GM12878 (cell line): ENCODE data around the gene MACF1. TPM values are rescaled to one million over a fixed set of nuclear protein-coding genes. Genes with fewer than 3 reads are reported as not detected.

Source experiments
- ATAC-seq: fragments of 200-7000 bp; cut with Tn5 transposase; 3 replicates; pipeline ENCODE4 v1.9.1; 2020; ENCODE audit warnings: mild to moderate bottlenecking, moderate library complexity
- BruUV-seq: library from RNA; stranded (reverse); fragments of 400-500 nt; replicated peaks from 2 replicates; lab custom pipeline; 2021; lab: Mats Ljungman, UMichigan
- CTCF ChIA-PET: fragments of 300-600 bp; sonication (Branson Sonifier 250); formaldehyde crosslinking; extraction: SDS; loops from one replicate; lab custom pipeline; 2021; ENCODE audit warnings: inconsistent platforms; lab: Yijun Ruan, JAX
- POLR2A ChIA-PET: fragments of 350-600 bp; formaldehyde crosslinking; extraction: SDS; loops from one replicate; lab custom pipeline; 2021; ENCODE audit warnings: inconsistent platforms; lab: Charles Lee
- RAD21 ChIA-PET: fragments of 300-600 bp; sonication (Branson Sonifier 250); formaldehyde crosslinking; loops from one replicate; lab custom pipeline; 2023; ENCODE audit warnings: antibody characterized with exemption; ENCODE audit not compliant: unreplicated experiment; lab: Charles Lee
- SMC1A ChIA-PET: fragments of 300-600 bp; sonication (Branson Sonifier 250); formaldehyde crosslinking; loops from one replicate; lab custom pipeline; 2023; ENCODE audit not compliant: unreplicated experiment, uncharacterized antibody; lab: Charles Lee
- DNase-seq: peaks from one replicate; pipeline ENCODE4 v3.0.0-alpha.2; 2011; ENCODE audit warnings: low read depth, low spot score
- FAIRE-seq: peaks from 3 replicates; lab custom pipeline; 2011; peaks lifted over from hg19 to GRCh38; lab: Jason Lieb, UNC
- H2AFZ ChIP-seq: 2 replicates; pipeline ENCODE4 v1.6.0; 2011; ENCODE audit warnings: low read depth, low read length, control low read depth; ENCODE audit not compliant: control insufficient read depth
- H3K27ac ChIP-seq: 2 replicates; pipeline ENCODE4 v1.5.1; 2011; ENCODE audit warnings: control low read depth; ENCODE audit not compliant: control insufficient read depth, insufficient read depth
- H3K27me3 ChIP-seq, 2 experiments: replicated peaks in 1 of 2; 2 replicates each; pipeline versions ENCODE4 v1.6.0 to v1.6.1; 2011; ENCODE audit warnings: low read length in 1 of 2; ENCODE audit not compliant: control insufficient read depth in 2 of 2, insufficient read depth in 2 of 2
- H3K36me3 ChIP-seq, 2 experiments: 2 replicates each; pipeline ENCODE4 v1.5.1; 2011; ENCODE audit warnings: low read length in 1 of 2; ENCODE audit not compliant: control insufficient read depth in 2 of 2, insufficient read depth in 2 of 2
- H3K4me1 ChIP-seq: 2 replicates; pipeline ENCODE4 v1.6.1; 2011; ENCODE audit warnings: mild to moderate bottlenecking, low read length, moderate library complexity, mixed read lengths; ENCODE audit not compliant: control insufficient read depth, insufficient read depth
- H3K4me2 ChIP-seq: 2 replicates; pipeline ENCODE4 v1.6.0; 2011; ENCODE audit warnings: control low read depth; ENCODE audit not compliant: control insufficient read depth, insufficient read depth
- H3K4me3 ChIP-seq: fragments of 200-600 bp; sonication (generic); 2 replicates; pipeline ENCODE4 v1.5.1; 2016
- H3K79me2 ChIP-seq: 2 replicates; pipeline ENCODE4 v1.6.0; 2011; ENCODE audit warnings: low read length; ENCODE audit not compliant: control insufficient read depth, insufficient read depth
- H3K9ac ChIP-seq: 2 replicates; pipeline ENCODE4 v1.8.0; 2011; ENCODE audit warnings: low read length, control low read depth, mixed read lengths; ENCODE audit not compliant: control insufficient read depth, insufficient read depth
- H3K9me3 ChIP-seq: replicated peaks from 3 replicates; pipeline ENCODE4 v1.5.1; 2011; ENCODE audit warnings: mild to moderate bottlenecking, low read length; ENCODE audit not compliant: control insufficient read depth, insufficient read depth
- H4K20me1 ChIP-seq: 2 replicates; pipeline ENCODE4 v1.6.0; 2011; ENCODE audit not compliant: control insufficient read depth, insufficient read depth
- BHLHE40 ChIP-seq, 2 experiments: fragments of 450-650 bp in 1 of 2; IDR thresholded peaks; 2 replicates each; pipeline ENCODE4 v1.6.1; 2011 to 2017; ENCODE audit warnings: low read depth in 2 of 2, borderline replicate concordance in 1 of 2, improper control_type of control experiment in 1 of 2, low read length in 1 of 2, mild to moderate bottlenecking in 1 of 2
- CREM ChIP-seq: IDR thresholded peaks from 2 replicates; pipeline ENCODE4 v1.6.1; 2014; ENCODE audit warnings: antibody characterized with exemption, low read depth
- EED ChIP-seq: sonication (generic); IDR thresholded peaks from 2 replicates; pipeline ENCODE4 v1.6.1; 2016; ENCODE audit warnings: antibody characterized with exemption, low read depth
- EGR1 ChIP-seq, 2 experiments: IDR thresholded peaks; 1 replicate in 1 of 2; 2 replicates in 1 of 2; pipeline ENCODE4 v1.6.1; 2011 to 2012; ENCODE audit warnings: low read depth in 2 of 2, low read length in 2 of 2, borderline replicate concordance in 1 of 2, mild to moderate bottlenecking in 1 of 2, moderate library complexity in 1 of 2
- EZH2 ChIP-seq: IDR thresholded peaks from 2 replicates; pipeline ENCODE4 v1.6.1; 2012; ENCODE audit warnings: low read depth, mild to moderate bottlenecking, control low read depth, inconsistent platforms, low read length, borderline replicate concordance; ENCODE audit not compliant: control insufficient read depth
- MYB ChIP-seq: fragments of 150-350 bp; IDR thresholded peaks from 2 replicates; pipeline ENCODE4 v1.6.1; 2014; ENCODE audit warnings: mild to moderate bottlenecking, low read depth, low read length, borderline replicate concordance
- NRF1 ChIP-seq: conservative IDR thresholded peaks from 2 replicates; pipeline ENCODE4 v1.6.1; 2011; ENCODE audit warnings: mild to moderate bottlenecking, low read depth, low read length, improper control_type of control experiment
- RAD51 ChIP-seq: fragments of 450-650 bp; IDR thresholded peaks from 2 replicates; pipeline ENCODE4 v1.6.1; 2016; ENCODE audit warnings: moderate library complexity, mild to moderate bottlenecking, inconsistent platforms
- ZNF24 ChIP-seq: fragments of 450-650 bp; IDR thresholded peaks from 2 replicates; pipeline ENCODE4 v1.6.1; 2017; ENCODE audit warnings: antibody characterized with exemption, mild to moderate bottlenecking
- WGBS: methylation state at CpG from one replicate; pipeline ENCODE4 v1.1.6; 2016; ENCODE audit warnings: low lambda C conversion rate; ENCODE audit not compliant: insufficient replicate concordance, insufficient coverage; ENCODE audit errors: missing lambda C conversion rate; 5-methylcytosine and 5-hydroxymethylcytosine counted together
- in situ Hi-C: fragments of 300-500 bp; cut with MboI; formaldehyde crosslinking; loops from 9 replicates; pipeline ENCODE4 v1.14.3; 2018; ENCODE audit warnings: mixed read lengths
- intact Hi-C: fragments of 100-400 bp; cut with micrococcal nuclease; formaldehyde crosslinking; loops from one replicate; pipeline ENCODE4 v1.14.2; 2022; ENCODE audit not compliant: unreplicated experiment
- polyA plus RNA-seq, 11 experiments: library from polyadenylated mRNA; depleted of rRNA in 4 of 11; unstranded in 6 of 11; stranded (reverse) in 5 of 11; fragments of >200 nt; fragmentation: Nextera tagmentation in 4 of 11; fragmentation: Illumina TruSeq in 1 of 11; extraction: Ambion mirVana in 4 of 11; extraction: Trizol in 1 of 11; gene quantifications; 1 replicate in 1 of 11; 2 replicates in 10 of 11; pipeline versions ENCODE4 v1.2.1 to v1.2.3, GENCODE V29; 2011 to 2016; ENCODE audit warnings: inconsistent platforms in 2 of 11, missing spikeins in 2 of 11, low read depth in 1 of 11
- total RNA-seq, 4 experiments: library from RNA; depleted of rRNA in 3 of 4; stranded (reverse); fragments of >200 nt in 3 of 4; fragmentation: Illumina TruSeq in 1 of 4; extraction: Trizol in 1 of 4; gene quantifications; 2 replicates each; pipeline versions ENCODE4 v1.2.1 to v1.2.3, GENCODE V29; 2013 to 2021
- TF ChIP-seq, protein P1 (sequence below): IDR thresholded peaks from 2 replicates; pipeline ENCODE4 v1.6.1; 2011; ENCODE audit warnings: low read depth, low read length, improper control_type of control experiment, borderline replicate concordance
- TF ChIP-seq, protein P2 (sequence below): fragments of 450-650 bp; IDR thresholded peaks from 2 replicates; pipeline ENCODE4 v1.6.1; 2017; ENCODE audit warnings: mild to moderate bottlenecking, low read depth, inconsistent platforms; ENCODE audit not compliant: poor library complexity, severe bottlenecking
- TF ChIP-seq, protein P3 (sequence below): fragments of 450-650 bp; IDR thresholded peaks from 2 replicates; pipeline ENCODE4 v1.6.1; 2016; ENCODE audit warnings: mild to moderate bottlenecking, moderate library complexity, borderline replicate concordance

MACF1 gene
- total and polyA plus RNA-seq, 10 of the 15 experiments (the other 5 are each of a cell fraction or from before 2014, with no cell fraction given): 15.5 to 201 (median 76.9) TPM

DNA sequence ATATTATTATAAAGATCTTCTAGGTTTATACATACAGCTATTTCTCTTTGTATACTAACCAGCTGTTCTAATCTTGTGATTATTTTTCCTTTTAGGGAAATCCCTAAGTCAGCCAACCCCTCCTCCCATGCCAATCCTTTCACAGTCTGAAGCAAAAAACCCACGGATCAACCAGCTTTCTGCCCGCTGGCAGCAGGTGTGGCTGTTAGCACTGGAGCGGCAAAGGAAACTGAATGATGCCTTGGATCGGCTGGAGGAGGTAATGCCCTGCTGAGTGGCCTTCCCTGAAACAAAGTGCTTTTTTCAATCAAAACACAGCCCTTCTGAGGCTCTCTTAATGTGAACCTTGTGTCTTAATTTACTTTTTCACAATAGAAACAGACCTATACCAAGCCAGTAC, 254.5 kb downstream of the MACF1 start (continued):
- TF ChIP-seq, protein P1, sequence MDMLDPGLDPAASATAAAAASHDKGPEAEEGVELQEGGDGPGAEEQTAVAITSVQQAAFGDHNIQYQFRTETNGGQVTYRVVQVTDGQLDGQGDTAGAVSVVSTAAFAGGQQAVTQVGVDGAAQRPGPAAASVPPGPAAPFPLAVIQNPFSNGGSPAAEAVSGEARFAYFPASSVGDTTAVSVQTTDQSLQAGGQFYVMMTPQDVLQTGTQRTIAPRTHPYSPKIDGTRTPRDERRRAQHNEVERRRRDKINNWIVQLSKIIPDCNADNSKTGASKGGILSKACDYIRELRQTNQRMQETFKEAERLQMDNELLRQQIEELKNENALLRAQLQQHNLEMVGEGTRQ: no peak
- TF ChIP-seq, protein P2, sequence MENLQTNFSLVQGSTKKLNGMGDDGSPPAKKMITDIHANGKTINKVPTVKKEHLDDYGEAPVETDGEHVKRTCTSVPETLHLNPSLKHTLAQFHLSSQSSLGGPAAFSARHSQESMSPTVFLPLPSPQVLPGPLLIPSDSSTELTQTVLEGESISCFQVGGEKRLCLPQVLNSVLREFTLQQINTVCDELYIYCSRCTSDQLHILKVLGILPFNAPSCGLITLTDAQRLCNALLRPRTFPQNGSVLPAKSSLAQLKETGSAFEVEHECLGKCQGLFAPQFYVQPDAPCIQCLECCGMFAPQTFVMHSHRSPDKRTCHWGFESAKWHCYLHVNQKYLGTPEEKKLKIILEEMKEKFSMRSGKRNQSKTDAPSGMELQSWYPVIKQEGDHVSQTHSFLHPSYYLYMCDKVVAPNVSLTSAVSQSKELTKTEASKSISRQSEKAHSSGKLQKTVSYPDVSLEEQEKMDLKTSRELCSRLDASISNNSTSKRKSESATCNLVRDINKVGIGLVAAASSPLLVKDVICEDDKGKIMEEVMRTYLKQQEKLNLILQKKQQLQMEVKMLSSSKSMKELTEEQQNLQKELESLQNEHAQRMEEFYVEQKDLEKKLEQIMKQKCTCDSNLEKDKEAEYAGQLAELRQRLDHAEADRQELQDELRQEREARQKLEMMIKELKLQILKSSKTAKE: no peak
- no peak for TF ChIP-seq EGR1 (IDR thresholded peaks at IDR 0.05; ENCODE audit: borderline replicate concordance in 1 of 2, low read depth in 2 of 2, low read length in 2 of 2)

GRCh38 chr1:39462074-39462473, 257.6 kb downstream of the MACF1 start:
- ChIA-PET SMC1A (interaction anchor here (0.6 kb wide), 1 partner anchor 108 kb away, joined by 3 read pairs; no protein-coding TSS in a partner anchor), RAD21 (no interaction called here), POLR2A (no interaction called here), CTCF (interaction anchor here (0.6 kb wide), 1 partner anchor 89 kb away, joined by 3 read pairs; no protein-coding TSS in a partner anchor)
- H3K27me3 ChIP-seq: no peaks in the 10 kb centered on the region
- no peak overlapping the region for H3K9ac ChIP-seq
- no TSS peak for BruUV-seq
- H3K27ac ChIP-seq: no peak overlapping the region
- H3K4me1 ChIP-seq: no peaks in the 10 kb centered on the region
- DNase-seq (no peak), FAIRE-seq (no peak), ATAC-seq (no peak)
- intact Hi-C loops (loop anchor here (10.0 kb wide), 1 partner anchor 263 kb away; no protein-coding TSS in a partner anchor), in situ Hi-C loops (no loop called here)
- H3K4me3 ChIP-seq: no peak overlapping the region
- WGBS: 100% methylated on average over 1 of the region's 1 CpG
- H3K9me3 ChIP-seq: no peaks in the 10 kb centered on the region
- H4K20me1 ChIP-seq: no peaks in the 10 kb centered on the region
- H2AFZ ChIP-seq: no peak overlapping the region
- no peaks in the 10 kb centered on the region for H3K79me2 ChIP-seq
- H3K36me3 ChIP-seq: peaks cover 19 to 55% of the 10 kb centered on the region in 2 experiments
- no peak overlapping the region for H3K4me2 ChIP-seq
- TF ChIP-seq MYB: no peak
- TF ChIP-seq EZH2: no peak
- TF ChIP-seq, protein P3, sequence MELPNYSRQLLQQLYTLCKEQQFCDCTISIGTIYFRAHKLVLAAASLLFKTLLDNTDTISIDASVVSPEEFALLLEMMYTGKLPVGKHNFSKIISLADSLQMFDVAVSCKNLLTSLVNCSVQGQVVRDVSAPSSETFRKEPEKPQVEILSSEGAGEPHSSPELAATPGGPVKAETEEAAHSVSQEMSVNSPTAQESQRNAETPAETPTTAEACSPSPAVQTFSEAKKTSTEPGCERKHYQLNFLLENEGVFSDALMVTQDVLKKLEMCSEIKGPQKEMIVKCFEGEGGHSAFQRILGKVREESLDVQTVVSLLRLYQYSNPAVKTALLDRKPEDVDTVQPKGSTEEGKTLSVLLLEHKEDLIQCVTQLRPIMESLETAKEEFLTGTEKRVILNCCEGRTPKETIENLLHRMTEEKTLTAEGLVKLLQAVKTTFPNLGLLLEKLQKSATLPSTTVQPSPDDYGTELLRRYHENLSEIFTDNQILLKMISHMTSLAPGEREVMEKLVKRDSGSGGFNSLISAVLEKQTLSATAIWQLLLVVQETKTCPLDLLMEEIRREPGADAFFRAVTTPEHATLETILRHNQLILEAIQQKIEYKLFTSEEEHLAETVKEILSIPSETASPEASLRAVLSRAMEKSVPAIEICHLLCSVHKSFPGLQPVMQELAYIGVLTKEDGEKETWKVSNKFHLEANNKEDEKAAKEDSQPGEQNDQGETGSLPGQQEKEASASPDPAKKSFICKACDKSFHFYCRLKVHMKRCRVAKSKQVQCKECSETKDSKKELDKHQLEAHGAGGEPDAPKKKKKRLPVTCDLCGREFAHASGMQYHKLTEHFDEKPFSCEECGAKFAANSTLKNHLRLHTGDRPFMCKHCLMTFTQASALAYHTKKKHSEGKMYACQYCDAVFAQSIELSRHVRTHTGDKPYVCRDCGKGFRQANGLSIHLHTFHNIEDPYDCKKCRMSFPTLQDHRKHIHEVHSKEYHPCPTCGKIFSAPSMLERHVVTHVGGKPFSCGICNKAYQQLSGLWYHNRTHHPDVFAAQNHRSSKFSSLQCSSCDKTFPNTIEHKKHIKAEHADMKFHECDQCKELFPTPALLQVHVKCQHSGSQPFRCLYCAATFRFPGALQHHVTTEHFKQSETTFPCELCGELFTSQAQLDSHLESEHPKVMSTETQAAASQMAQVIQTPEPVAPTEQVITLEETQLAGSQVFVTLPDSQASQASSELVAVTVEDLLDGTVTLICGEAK: no peak
- TF ChIP-seq, protein P2: no peak
- TF ChIP-seq CREM: no peak
- no peak for TF ChIP-seq NRF1
- TF ChIP-seq BHLHE40 (IDR thresholded peaks at IDR 0.05; ENCODE audit: borderline replicate concordance in 1 of 2, low read depth in 2 of 2, low read length in 1 of 2): no peak
- TF ChIP-seq EED: no peak
- TF ChIP-seq RAD51: no peak
- TF ChIP-seq ZNF24: no peak
